Neuronal stem cell (in vitro differentiated cells): ENCODE measurements around the gene FMC1. TPM values are rescaled to one million over a fixed set of nuclear protein-coding genes. Genes with fewer than 3 reads are reported as not detected.

Experiments used
- DNase-seq: peaks from one replicate; pipeline ENCODE4 v3.0.0-alpha.2; 2013; ENCODE audit warnings: low spot score
- H2AFZ ChIP-seq: one replicate; pipeline ENCODE4 v1.6.1; 2013; ENCODE audit warnings: mild to moderate bottlenecking, low read length, inconsistent platforms
- H2AK5ac ChIP-seq: 2 replicates; pipeline ENCODE4 v1.6.1; 2013; ENCODE audit warnings: low read depth, mild to moderate bottlenecking, inconsistent platforms, low read length, moderate library complexity, mixed read lengths
- H2BK120ac ChIP-seq: 2 replicates; pipeline ENCODE4 v1.6.1; 2013; ENCODE audit warnings: low read depth, mild to moderate bottlenecking, inconsistent platforms, low read length, moderate library complexity, mixed read lengths
- H2BK12ac ChIP-seq: one replicate; pipeline ENCODE4 v1.6.1; 2013; ENCODE audit warnings: low read length, inconsistent platforms
- H2BK15ac ChIP-seq: 2 replicates; pipeline ENCODE4 v1.6.1; 2013; ENCODE audit warnings: mild to moderate bottlenecking, low read length, inconsistent platforms, mixed read lengths
- H2BK5ac ChIP-seq: one replicate; pipeline ENCODE4 v1.6.1; 2013; ENCODE audit warnings: inconsistent platforms, mild to moderate bottlenecking, low read length, moderate library complexity
- H3K14ac ChIP-seq: one replicate; pipeline ENCODE4 v1.6.1; 2013; ENCODE audit warnings: low read length, inconsistent platforms
- H3K18ac ChIP-seq: 2 replicates; pipeline ENCODE4 v1.6.1; 2013; ENCODE audit warnings: low read length, inconsistent platforms
- H3K23ac ChIP-seq: 2 replicates; pipeline ENCODE4 v1.6.1; 2013; ENCODE audit warnings: low read depth, mild to moderate bottlenecking, mixed read lengths, low read length, inconsistent platforms; ENCODE audit not compliant: poor library complexity
- H3K27ac ChIP-seq: replicated peaks from 3 replicates; pipeline ENCODE4 v1.5.1; 2013; ENCODE audit warnings: low read length, inconsistent platforms
- H3K27me3 ChIP-seq, 3 experiments: 2 replicates each; pipeline ENCODE4 v1.6.1; 2013; ENCODE audit warnings: low read length in 3 of 3, mild to moderate bottlenecking in 2 of 3, inconsistent platforms in 1 of 3, low read depth in 1 of 3, mixed read lengths in 1 of 3, moderate library complexity in 1 of 3; ENCODE audit not compliant: control insufficient read depth in 3 of 3, insufficient read depth in 3 of 3
- H3K36me3 ChIP-seq, 2 donors: replicated peaks in 1 of 2; 2 replicates each; pipeline ENCODE4 v1.6.1; 2013; ENCODE audit warnings: low read length in 2 of 2; ENCODE audit not compliant: control insufficient read depth in 2 of 2, insufficient read depth in 2 of 2
- H3K4ac ChIP-seq: 2 replicates; pipeline ENCODE4 v1.6.1; 2013; ENCODE audit warnings: inconsistent platforms, mild to moderate bottlenecking, low read length, moderate library complexity
- H3K4me1 ChIP-seq, 2 donors: 1 replicate in 1 of 2; 2 replicates in 1 of 2; pipeline ENCODE4 v1.6.1; 2013; ENCODE audit warnings: low read length in 2 of 2, low read depth in 1 of 2; ENCODE audit not compliant: control insufficient read depth in 2 of 2, insufficient read depth in 1 of 2
- H3K4me2 ChIP-seq: one replicate; pipeline ENCODE4 v1.6.1; 2013; ENCODE audit warnings: mild to moderate bottlenecking, low read length, inconsistent platforms; ENCODE audit not compliant: insufficient read depth, poor library complexity, severe bottlenecking
- H3K4me3 ChIP-seq, 2 donors: 2 replicates each; pipeline ENCODE4 v1.5.1; 2013; ENCODE audit warnings: low read length in 2 of 2, mild to moderate bottlenecking in 2 of 2, inconsistent platforms in 1 of 2, moderate library complexity in 1 of 2
- H3K79me1 ChIP-seq: one replicate; pipeline ENCODE4 v1.6.1; 2013; ENCODE audit warnings: low read depth, mild to moderate bottlenecking, inconsistent platforms, low read length, moderate library complexity
- H3K9ac ChIP-seq: one replicate; pipeline ENCODE4 v1.6.1; 2013; ENCODE audit warnings: mild to moderate bottlenecking, low read depth, low read length, inconsistent platforms; ENCODE audit not compliant: poor library complexity
- H3K9me3 ChIP-seq, 2 donors: replicated peaks in 1 of 2; 2 replicates each; pipeline versions ENCODE3 to v1.6.1; 2013; ENCODE audit warnings: low read length in 2 of 2, mild to moderate bottlenecking in 2 of 2, inconsistent platforms in 1 of 2, low read depth in 1 of 2, mixed read lengths in 1 of 2, moderate library complexity in 1 of 2; ENCODE audit not compliant: control insufficient read depth in 2 of 2, insufficient read depth in 1 of 2
- H4K8ac ChIP-seq: one replicate; pipeline ENCODE4 v1.6.1; 2013; ENCODE audit warnings: low read depth, mild to moderate bottlenecking, inconsistent platforms, low read length, moderate library complexity
- H4K91ac ChIP-seq: one replicate; pipeline ENCODE4 v1.6.1; 2013; ENCODE audit warnings: low read length, low read depth, mild to moderate bottlenecking, inconsistent platforms; ENCODE audit not compliant: poor library complexity
- WGBS, 2 donors: extraction: QIAGEN DNeasy Blood & Tissue Kit; methylation state at CpG; one replicate each; pipeline ENCODE4 v1.1.7; 2013; ENCODE audit warnings: missing lambda C conversion rate in 2 of 2, mixed read lengths in 1 of 2; ENCODE audit not compliant: insufficient read length in 2 of 2, insufficient replicate concordance in 1 of 2; ENCODE audit errors: extremely low coverage in 2 of 2; 5-methylcytosine and 5-hydroxymethylcytosine counted together
- small RNA-seq: library from polyadenylated mRNA; stranded (forward); fragments of <200 nt; extraction: miRNeasy Mini kit (QIAGEN cat#:217004); gene quantifications from one replicate; pipeline ENCODE3, GENCODE V24; 2013; ENCODE audit not compliant: insufficient read depth

Gene FMC1

GRCh38 chr7:139394540-139394939, 53.4 kb downstream of the FMC1 start:
- H2BK15ac ChIP-seq: no peak overlapping the region
- H3K4me2 ChIP-seq: no peak overlapping the region
- no peak overlapping the region for H2BK12ac ChIP-seq
- H3K14ac ChIP-seq: no peak overlapping the region
- H3K18ac ChIP-seq: no peak overlapping the region
- H2AK5ac ChIP-seq: no peak overlapping the region
- H3K27me3 ChIP-seq: no peaks in the 10 kb centered on the region
- no peak overlapping the region for H2AFZ ChIP-seq
- no peaks in the 10 kb centered on the region for H3K4me1 ChIP-seq
- no peak overlapping the region for H3K9ac ChIP-seq
- peaks cover 0 to 4% of the 10 kb centered on the region in 2 donors for H3K9me3 ChIP-seq
- no peak overlapping the region for H2BK5ac ChIP-seq
- H3K23ac ChIP-seq: no peak overlapping the region
- no peak overlapping the region for H4K91ac ChIP-seq
- WGBS, 2 donors: 100% methylated on average over 1 to 2 of the region's 3 CpGs
- no peak overlapping the region for H3K27ac ChIP-seq
- no peak overlapping the region for H3K4ac ChIP-seq
- H3K79me1 ChIP-seq: peaks cover 2% of the 10 kb centered on the region
- no peak overlapping the region for H4K8ac ChIP-seq
- H2BK120ac ChIP-seq: no peak overlapping the region
- DNase-seq: no peak
- no peak overlapping the region for H3K4me3 ChIP-seq
- peaks cover 3 to 97% of the 10 kb centered on the region in 2 donors for H3K36me3 ChIP-seq

Small RNA genes within 50 kb of the gene (small RNA-seq; reads per million reads assigned to genes)
- gene RNU6-206P: not detected
